ENCODE data around the gene CMTM7. TPM values are rescaled to one million over a fixed set of nuclear protein-coding genes. Genes with fewer than 3 reads are reported as not detected.

The CMTM7 gene
- total and polyA plus RNA-seq, 2 of the 8 experiments (the other 6 are each of a cell fraction or from before 2014, with no cell fraction given), result 33.3 to 65.8 TPM

GRCh38 chr3:32481791-32482631 lies 90.4 kb downstream of the CMTM7 start:
- Histone ChIP-seq H3K27me3 (replicated peaks in 1 of 4; ENCODE audit: control insufficient read depth in 3 of 4, extremely low read depth in 1 of 4, insufficient read depth in 3 of 4, low read length in 3 of 4) (no peaks in the 10 kb centered on the region), H3K79me1 (ENCODE audit: low read depth, low read length) (no peaks in the 10 kb centered on the region), H2BK20ac (ENCODE audit: low read length) (no peak overlapping the region), H3K14ac (ENCODE audit: insufficient read length) (no peak overlapping the region), H3K79me2 (ENCODE audit: control insufficient read depth in 1 of 2, insufficient read depth in 2 of 2, low read length in 2 of 2) (no peaks in the 10 kb centered on the region), H3K4ac (replicated peaks; ENCODE audit: insufficient read length, low read depth, low read length) (no peak overlapping the region), H2BK5ac (ENCODE audit: low read depth, low read length) (no peak overlapping the region), H3K4me2 (ENCODE audit: insufficient read depth in 1 of 2, low read depth in 2 of 2, low read length in 2 of 2) (no peak overlapping the region), H3K9ac (replicated peaks in 1 of 4; ENCODE audit: extremely low read depth in 1 of 4, low read depth in 3 of 4, low read length in 3 of 4) (no peak overlapping the region), H4K5ac (ENCODE audit: insufficient read length, low read depth, low read length) (no peak overlapping the region), H3K36me3 (ENCODE audit: control insufficient read depth in 2 of 4, insufficient read depth in 4 of 4, low read length in 3 of 4) (peaks cover 0 to 12% (median 6%) of the 10 kb centered on the region in 4 experiments; a peak in 3 of 8 replicates), H4K20me1 (replicated peaks in 1 of 2; ENCODE audit: control insufficient read depth in 1 of 2, insufficient read depth in 2 of 2, low read length in 2 of 2) (peaks cover 0 to 1% of the 10 kb centered on the region in 2 experiments), H2AK5ac (ENCODE audit: low read depth, low read length) (no peak overlapping the region), H3K27ac (ENCODE audit: low read depth, low read length) (no peak overlapping the region), H3K23me2 (ENCODE audit: low read depth, low read length) (no peaks in the 10 kb centered on the region), H4K8ac (ENCODE audit: extremely low read depth, insufficient read depth, low read length) (no peak overlapping the region), H2AFZ (ENCODE audit: low read length) (no peak overlapping the region), H2BK12ac (ENCODE audit: low read depth, low read length) (no peak overlapping the region), H3K4me3 (ENCODE audit: extremely low read depth in 1 of 4, insufficient read depth in 2 of 4, low read depth in 3 of 4, low read length in 4 of 4) (no peak overlapping the region), H4K91ac (replicated peaks; ENCODE audit: insufficient read length, low read length) (no peak overlapping the region), H2BK15ac (ENCODE audit: low read length) (no peak overlapping the region), H2BK120ac (replicated peaks; ENCODE audit: low read depth, low read length) (no peak overlapping the region), H3K9me3 (ENCODE audit: insufficient read depth in 2 of 2, low read depth in 1 of 2, low read length in 1 of 2) (no peaks in the 10 kb centered on the region), H3K18ac (ENCODE audit: extremely low read depth, low read length) (no peak overlapping the region), H3K56ac (replicated peaks; ENCODE audit: insufficient read length, low read depth, low read length) (no peak overlapping the region), H3K4me1 (replicated peaks in 1 of 4; ENCODE audit: control insufficient read depth in 3 of 4, insufficient read depth in 4 of 4, low read length in 3 of 4) (no peaks in the 10 kb centered on the region), H3K23ac (ENCODE audit: insufficient read length) (no peak overlapping the region)
- no peak for DNase-seq (ENCODE audit: low read depth in 1 of 2, low spot score in 2 of 2)
- FAIRE-seq, result no peak
- POLR2A ChIA-PET (ENCODE audit: partially characterized antibody), result interaction anchor here (0.8 kb wide), 1 partner anchor 14 kb away, joined by 3 read pairs; no protein-coding TSS in a partner anchor
- WGBS, 2 experiments (ENCODE audit: extremely low coverage in 1 of 2, insufficient coverage in 1 of 2, insufficient read length in 1 of 2, insufficient replicate concordance in 2 of 2, low coverage in 1 of 2, low lambda C conversion rate in 2 of 2, missing lambda C conversion rate in 1 of 2), result 92% methylated on average over 3 of the region's 3 CpGs; no CpG with 5 or more reads in 1 of the 2 experiments
- CTCF ChIA-PET (ENCODE audit: partially characterized antibody), result interaction anchor here (0.6 to 1.8 kb wide), 5 partner anchors 12 to 467 kb away, joined by 3 to 6 read pairs (median 5); no protein-coding TSS in a partner anchor
